Lower leg skin (tissue), 4 donors: ENCODE results near the gene INHBA. TPM values are rescaled to one million over a fixed set of nuclear protein-coding genes. Genes with fewer than 3 reads are reported as not detected.

Experiments used
- DNase-seq, 2 donors: peaks; one replicate each; pipeline ENCODE4 v3.0.0-alpha.2; 2019; ENCODE audit warnings: low spot score in 2 of 2
- H3K4me3 ChIP-seq: fragments of 200-600 bp; sonication (generic); 2 replicates; pipeline ENCODE4 v1.5.1; 2017; ENCODE audit warnings: mild to moderate bottlenecking, low read depth; ENCODE audit not compliant: poor library complexity, severe bottlenecking
- POLR2A ChIP-seq, 2 donors: fragments of 450-650 bp; IDR thresholded peaks; one replicate each; pipeline ENCODE4 v1.6.1; 2016 to 2017; ENCODE audit warnings: antibody characterized with exemption in 2 of 2, mild to moderate bottlenecking in 1 of 2, moderate library complexity in 1 of 2
- WGBS, 2 donors: methylation state at CpG; one replicate each; pipeline ENCODE4 v1.1.5; 2018; 5-methylcytosine and 5-hydroxymethylcytosine counted together
- intact Hi-C: fragments of 100-400 bp; cut with DNase I; formaldehyde crosslinking; loops from one replicate; pipeline ENCODE4 v1.15.0; 2023; ENCODE audit warnings: low total_unique reads
- total RNA-seq, 4 donors: library from RNA; depleted of rRNA; stranded (reverse); fragments of >200 nt; gene quantifications; one replicate each; pipeline ENCODE4 v1.1.0, GENCODE V29; 2016
- TF ChIP-seq, protein P1 (sequence below), 3 donors: fragments of 450-650 bp; IDR thresholded peaks; one replicate each; pipeline ENCODE4 v1.5.1; 2016; ENCODE audit warnings: antibody characterized with exemption in 3 of 3, mild to moderate bottlenecking in 3 of 3, moderate library complexity in 2 of 3

INHBA gene
- total RNA-seq, 4 donors from 2014 or later = 1.1 to 6.3 (median 1.7) TPM

DNA sequence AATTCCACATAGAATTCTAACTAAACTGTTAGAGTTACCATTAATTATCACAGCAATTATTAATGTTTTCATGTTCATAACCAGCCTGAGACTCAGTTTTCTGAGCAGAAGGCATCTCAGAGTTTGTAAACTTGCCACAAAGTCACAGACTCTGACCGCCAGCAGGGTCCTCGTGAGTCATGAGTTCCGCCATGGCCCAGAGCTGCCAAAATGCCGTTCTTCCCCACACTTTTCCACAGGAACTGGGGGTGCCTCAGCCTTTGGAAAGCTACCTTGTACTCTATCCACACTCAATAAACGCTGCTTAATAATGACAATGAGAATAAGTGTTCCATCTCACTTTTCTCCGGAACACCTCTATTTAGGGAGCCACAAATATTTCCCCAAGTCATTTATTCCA, 22.1 kb upstream of the INHBA start:
- no peak for TF ChIP-seq POLR2A (IDR thresholded peaks at IDR 0.05)
- TF ChIP-seq, protein P1, sequence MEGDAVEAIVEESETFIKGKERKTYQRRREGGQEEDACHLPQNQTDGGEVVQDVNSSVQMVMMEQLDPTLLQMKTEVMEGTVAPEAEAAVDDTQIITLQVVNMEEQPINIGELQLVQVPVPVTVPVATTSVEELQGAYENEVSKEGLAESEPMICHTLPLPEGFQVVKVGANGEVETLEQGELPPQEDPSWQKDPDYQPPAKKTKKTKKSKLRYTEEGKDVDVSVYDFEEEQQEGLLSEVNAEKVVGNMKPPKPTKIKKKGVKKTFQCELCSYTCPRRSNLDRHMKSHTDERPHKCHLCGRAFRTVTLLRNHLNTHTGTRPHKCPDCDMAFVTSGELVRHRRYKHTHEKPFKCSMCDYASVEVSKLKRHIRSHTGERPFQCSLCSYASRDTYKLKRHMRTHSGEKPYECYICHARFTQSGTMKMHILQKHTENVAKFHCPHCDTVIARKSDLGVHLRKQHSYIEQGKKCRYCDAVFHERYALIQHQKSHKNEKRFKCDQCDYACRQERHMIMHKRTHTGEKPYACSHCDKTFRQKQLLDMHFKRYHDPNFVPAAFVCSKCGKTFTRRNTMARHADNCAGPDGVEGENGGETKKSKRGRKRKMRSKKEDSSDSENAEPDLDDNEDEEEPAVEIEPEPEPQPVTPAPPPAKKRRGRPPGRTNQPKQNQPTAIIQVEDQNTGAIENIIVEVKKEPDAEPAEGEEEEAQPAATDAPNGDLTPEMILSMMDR (IDR thresholded peaks at IDR 0.05) = no peak
- no peak for DNase-seq
- intact Hi-C loops = loop anchor here (5.0 to 10.0 kb wide), 2 partner anchors 1400 to 1482 kb away; no protein-coding TSS in a partner anchor
- WGBS, 2 donors = 87 to 96% methylated on average over 6 of the region's 6 CpGs
- no peak overlapping the region for H3K4me3 ChIP-seq

DNA sequence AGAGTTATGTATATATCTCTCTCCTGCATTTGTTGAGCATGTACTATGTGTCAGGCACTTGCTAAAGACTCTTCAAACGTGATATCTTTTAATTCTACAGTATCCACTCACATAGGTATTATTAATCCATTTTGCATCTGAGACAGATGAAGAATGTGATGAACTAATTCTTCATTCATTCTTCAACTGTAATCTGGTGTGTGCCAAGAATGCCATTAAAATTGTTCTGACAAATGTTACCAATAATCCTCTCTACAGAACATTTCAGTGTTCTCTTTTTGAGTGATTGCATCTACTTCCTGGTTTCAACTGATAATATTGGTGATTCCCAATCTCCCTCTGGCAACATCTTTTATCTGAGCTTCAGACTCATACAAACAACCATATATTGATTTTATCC, 18.0 kb upstream of the INHBA start:
- H3K4me3 ChIP-seq = no peak overlapping the region
- intact Hi-C loops = loop anchor here (10.0 kb wide), 1 partner anchor 1396 kb away; no protein-coding TSS in a partner anchor
- WGBS, 2 donors = 50 to 62% methylated on average over 1 of the region's 1 CpG
- DNase-seq = no peak
- no peak for TF ChIP-seq POLR2A (IDR thresholded peaks at IDR 0.05)
- TF ChIP-seq, protein P1 (IDR thresholded peaks at IDR 0.05) = no peak

DNA sequence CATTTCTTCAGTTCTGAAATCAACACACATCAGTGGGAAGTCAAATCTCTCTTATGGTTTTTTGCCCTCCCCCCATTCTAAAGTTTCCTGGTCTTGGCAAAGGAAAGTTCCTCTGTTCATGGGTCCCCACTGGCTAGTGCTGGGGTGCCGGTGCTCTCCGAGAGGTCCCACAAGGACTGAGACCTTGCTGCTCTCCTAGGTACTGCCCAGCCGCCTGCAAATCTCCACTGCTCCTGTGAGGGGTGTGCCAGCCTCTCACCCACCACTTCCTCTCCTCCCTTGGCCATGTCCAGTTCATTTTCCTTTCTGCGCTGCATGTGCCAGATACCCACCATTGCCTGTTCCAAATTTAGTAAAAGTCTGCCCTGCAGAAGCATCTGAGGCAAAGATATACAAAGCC, 17.2 kb upstream of the INHBA start:
- no peak for TF ChIP-seq POLR2A (IDR thresholded peaks at IDR 0.05)
- TF ChIP-seq, protein P1 (IDR thresholded peaks at IDR 0.05) = no peak
- H3K4me3 ChIP-seq = no peak overlapping the region
- DNase-seq = no peak
- intact Hi-C loops = loop anchor here (10.0 kb wide), 1 partner anchor 1395 kb away; no protein-coding TSS in a partner anchor
- 93 to 95% methylated on average over 4 of the region's 4 CpGs for WGBS, 2 donors

DNA sequence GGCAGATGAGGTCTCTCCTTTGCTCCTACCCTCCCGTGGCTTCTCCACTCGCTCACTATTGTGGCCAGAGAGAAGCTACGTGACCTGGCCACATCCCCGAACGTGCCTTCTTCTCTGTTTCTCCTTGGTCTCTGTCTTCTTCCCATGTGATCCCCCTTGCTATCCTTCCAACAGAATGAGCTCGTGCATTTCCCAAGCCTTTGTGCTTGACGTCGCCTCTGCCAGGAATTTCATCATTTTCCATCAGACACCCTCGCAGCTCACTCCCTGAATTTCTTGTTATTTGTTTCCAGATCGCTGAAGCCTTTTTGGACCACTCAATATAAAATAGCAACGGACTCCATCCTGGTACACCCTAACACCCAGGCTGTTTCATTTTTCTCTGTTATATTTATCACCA, 13.8 kb upstream of the INHBA start:
- WGBS, 2 donors = 69 to 74% methylated on average over 11 of the region's 11 CpGs
- TF ChIP-seq, protein P1 (IDR thresholded peaks at IDR 0.05) = no peak
- TF ChIP-seq POLR2A (IDR thresholded peaks at IDR 0.05) = no peak
- H3K4me3 ChIP-seq = no peak overlapping the region
- intact Hi-C loops = no loop called here
- peak in 1 of 2 donors; percentile 24 for DNase-seq

DNA sequence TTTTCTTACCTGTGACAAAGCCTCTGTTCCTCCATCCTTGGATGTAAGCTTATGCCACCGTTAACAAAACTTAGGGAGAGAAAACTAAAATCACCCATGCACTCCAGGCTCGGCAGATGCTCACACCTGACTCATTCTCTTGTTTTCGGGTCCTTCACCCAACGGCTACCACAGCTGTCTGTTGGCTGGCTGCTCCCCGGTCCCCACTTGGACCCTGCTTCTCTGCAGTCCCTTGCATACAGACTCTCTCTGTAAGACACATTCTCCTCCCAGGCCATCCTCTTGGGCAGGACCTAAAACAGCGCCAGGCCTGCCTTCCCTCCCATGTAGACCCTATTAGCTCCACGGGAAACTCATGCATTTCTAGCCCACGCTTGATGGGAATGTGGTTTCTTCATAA, 12.1 kb upstream of the INHBA start:
- DNase-seq = no peak
- no peak overlapping the region for H3K4me3 ChIP-seq
- TF ChIP-seq POLR2A (IDR thresholded peaks at IDR 0.05) = no peak
- WGBS, 2 donors = 93 to 94% methylated on average over 8 of the region's 8 CpGs
- intact Hi-C loops = no loop called here

DNA sequence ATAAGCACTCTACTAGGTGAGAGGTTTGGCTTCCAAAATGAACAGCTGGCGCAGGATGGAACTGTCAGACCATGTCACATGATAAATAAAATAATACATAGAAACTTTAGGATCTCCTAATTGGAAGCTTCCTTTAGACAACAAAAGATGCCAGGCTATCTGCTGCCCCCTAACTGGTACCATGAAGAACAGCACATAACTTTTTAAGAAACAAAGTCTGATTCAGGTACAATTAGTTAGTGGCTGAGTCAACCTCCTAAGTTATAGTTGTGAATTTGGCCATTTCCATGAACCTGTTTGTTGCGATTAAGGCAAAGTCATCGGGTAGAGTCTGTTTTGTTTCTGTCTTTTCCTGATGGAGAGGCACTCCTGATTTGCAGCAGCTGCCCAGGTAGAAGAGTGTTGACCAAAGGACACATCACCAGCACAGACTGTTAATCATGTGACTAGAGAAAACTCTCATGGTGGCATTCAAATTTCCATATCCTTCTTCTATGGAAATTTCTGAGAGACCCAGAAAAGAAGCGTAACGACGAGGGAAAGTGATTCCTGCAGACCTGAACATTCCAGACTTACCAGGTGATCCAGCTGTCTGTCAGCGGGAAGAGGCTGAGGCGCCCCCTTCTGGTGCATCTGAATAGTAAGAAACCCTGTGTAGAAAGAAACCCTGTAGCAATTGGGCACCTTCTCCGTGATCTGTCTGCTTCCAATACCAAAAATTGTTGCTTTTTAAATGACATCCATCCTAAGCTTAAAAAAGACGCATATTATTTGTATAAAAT, 8.6 kb upstream of the INHBA start:
- intact Hi-C loops = no loop called here
- TF ChIP-seq, protein P1 (IDR thresholded peaks at IDR 0.05) = no peak
- TF ChIP-seq POLR2A (IDR thresholded peaks at IDR 0.05) = no peak
- DNase-seq = no peak
- H3K4me3 ChIP-seq = no peak overlapping the region
- 47 to 54% methylated on average over 10 of the region's 10 CpGs for WGBS, 2 donors
